ENCODE data around the gene SKI. TPM values are rescaled to one million over a fixed set of nuclear protein-coding genes. Genes with fewer than 3 reads are reported as not detected.

Gene SKI
- total RNA-seq, 2 experiments from 2014 or later = 286 to 324 TPM

DNA sequence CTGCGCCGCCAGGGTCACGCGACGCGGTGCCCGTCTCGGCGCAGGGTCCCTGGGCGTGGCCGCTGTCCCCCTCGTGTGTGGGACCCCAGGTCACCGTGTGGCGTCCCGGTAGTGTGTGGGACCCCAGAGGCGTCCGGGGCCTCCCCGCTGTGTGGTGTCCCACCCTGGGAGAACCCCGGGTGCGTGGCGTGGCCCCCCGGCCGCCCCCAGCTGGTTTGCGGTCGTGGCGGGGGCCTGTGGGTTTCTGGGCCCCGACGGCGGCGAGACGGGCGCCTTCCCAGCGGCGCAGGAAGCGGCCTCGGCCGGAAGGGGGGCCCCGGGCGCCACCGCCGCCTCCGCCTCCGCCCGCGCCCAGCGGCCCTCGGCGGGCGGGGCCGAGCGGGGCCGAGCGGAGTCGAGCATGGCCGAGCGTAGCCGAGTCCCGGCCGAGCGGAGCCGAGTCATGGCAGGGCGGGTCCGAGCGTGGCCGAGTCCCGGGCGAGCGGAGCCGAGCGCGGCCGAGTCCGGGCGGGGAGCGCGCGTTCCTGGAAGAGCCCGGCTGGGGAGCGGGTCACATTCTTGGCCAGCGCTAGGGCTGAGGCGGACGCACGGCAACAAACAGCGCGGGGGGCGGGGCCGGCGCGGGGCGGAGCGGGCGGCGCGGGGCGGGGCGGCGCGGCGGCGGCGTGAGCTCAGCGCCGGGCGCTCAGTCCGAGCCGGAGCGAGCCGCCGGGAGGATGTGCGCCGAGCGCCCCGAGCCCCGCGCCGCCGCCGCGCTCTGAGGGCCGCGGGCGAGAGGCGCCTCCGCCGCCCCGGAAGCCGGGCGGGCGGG lies 568 bp upstream of the SKI start:
- H3K36me3 Mint-ChIP-seq (ENCODE audit: low read depth) = peaks cover 40% of the 10 kb centered on the region
- peaks cover 16% of the 10 kb centered on the region for H3K27me3 Mint-ChIP-seq
- Histone ChIP-seq H3K27ac (ENCODE audit: low read depth in 1 of 2, low read length in 2 of 2) (peak overlapping the region in 1 of 2 donors; percentile 46), H3K27me3 (ENCODE audit: control insufficient read depth in 1 of 2, insufficient read depth in 2 of 2, low read length in 2 of 2) (no peaks in the 10 kb centered on the region), H3K36me3 (ENCODE audit: insufficient read depth, low read length) (no peaks in the 10 kb centered on the region), H3K4me1 (ENCODE audit: insufficient read depth, low read length) (peaks cover 50% of the 10 kb centered on the region), H3K9me3 (ENCODE audit: control insufficient read depth in 1 of 2, insufficient read depth in 1 of 2, low read length in 2 of 2) (no peaks in the 10 kb centered on the region), H3K4me3 (ENCODE audit: low read length) (peak overlapping the region; percentile 26)
- POLR2A ChIA-PET = interaction anchor here (0.5 to 9.7 kb wide), 19 partner anchors 9 to 164 kb away, joined by 3 to 197 read pairs (median 7); partner anchors contain the start of genes FAAP20, MORN1 and RER1
- no peaks in the 10 kb centered on the region for H3K9me3 Mint-ChIP-seq
- peak overlapping the region; percentile 88 for H3K4me3 Mint-ChIP-seq
- TF ChIP-seq, protein P1, sequence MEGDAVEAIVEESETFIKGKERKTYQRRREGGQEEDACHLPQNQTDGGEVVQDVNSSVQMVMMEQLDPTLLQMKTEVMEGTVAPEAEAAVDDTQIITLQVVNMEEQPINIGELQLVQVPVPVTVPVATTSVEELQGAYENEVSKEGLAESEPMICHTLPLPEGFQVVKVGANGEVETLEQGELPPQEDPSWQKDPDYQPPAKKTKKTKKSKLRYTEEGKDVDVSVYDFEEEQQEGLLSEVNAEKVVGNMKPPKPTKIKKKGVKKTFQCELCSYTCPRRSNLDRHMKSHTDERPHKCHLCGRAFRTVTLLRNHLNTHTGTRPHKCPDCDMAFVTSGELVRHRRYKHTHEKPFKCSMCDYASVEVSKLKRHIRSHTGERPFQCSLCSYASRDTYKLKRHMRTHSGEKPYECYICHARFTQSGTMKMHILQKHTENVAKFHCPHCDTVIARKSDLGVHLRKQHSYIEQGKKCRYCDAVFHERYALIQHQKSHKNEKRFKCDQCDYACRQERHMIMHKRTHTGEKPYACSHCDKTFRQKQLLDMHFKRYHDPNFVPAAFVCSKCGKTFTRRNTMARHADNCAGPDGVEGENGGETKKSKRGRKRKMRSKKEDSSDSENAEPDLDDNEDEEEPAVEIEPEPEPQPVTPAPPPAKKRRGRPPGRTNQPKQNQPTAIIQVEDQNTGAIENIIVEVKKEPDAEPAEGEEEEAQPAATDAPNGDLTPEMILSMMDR (IDR thresholded peaks at IDR 0.05) = no peak
- DNase-seq (peak; percentile 86 to 98 (median 94)), ATAC-seq (ENCODE audit: poor library complexity) (peak; percentile 70)
- H3K4me1 Mint-ChIP-seq (ENCODE audit: low read depth) = peaks cover 23% of the 10 kb centered on the region
- CTCF ChIA-PET = interaction anchor here (1.2 kb wide), 1 partner anchor 33 kb away, joined by 3 read pairs; the partner anchor contains the start of gene FAAP20
- peak overlapping the region; percentile 82 for H3K27ac Mint-ChIP-seq
- intact Hi-C loops (cut with DNase I, micrococcal nuclease) = loop anchor here in 1 of 2 experiments (1.0 to 2.0 kb wide), 2 partner anchors 21 to 73 kb away; no protein-coding TSS in a partner anchor

- H3K4me1 Mint-ChIP-seq (ENCODE audit: low read depth) = peaks cover 33% of the 10 kb centered on the region
- ATAC-seq (ENCODE audit: poor library complexity) (no peak), DNase-seq (peak in 5 of 14 experiments; percentile 40 to 64 (median 42))
- POLR2A ChIA-PET = interaction anchor here (0.9 to 9.7 kb wide), 18 partner anchors 10 to 320 kb away, joined by 3 to 197 read pairs (median 7); partner anchors contain the start of genes FAAP20, MORN1, PANK4 and RER1
- no peaks in the 10 kb centered on the region for H3K9me3 Mint-ChIP-seq
- peaks cover 61% of the 10 kb centered on the region for H3K4me1 ChIP-seq (ENCODE audit: insufficient read depth, low read length)
- TF ChIP-seq, protein P1 (IDR thresholded peaks at IDR 0.05) = no peak
- peak overlapping the region; percentile 99 for H3K4me3 Mint-ChIP-seq
- H3K27me3 ChIP-seq (ENCODE audit: control insufficient read depth in 1 of 2, insufficient read depth in 2 of 2, low read length in 2 of 2) = no peaks in the 10 kb centered on the region
- H3K27ac ChIP-seq (ENCODE audit: low read depth in 1 of 2, low read length in 2 of 2) = peak overlapping the region in 1 of 2 donors; percentile 92
- peak overlapping the region; percentile 100 for H3K27ac Mint-ChIP-seq
- H3K27me3 Mint-ChIP-seq = peaks cover 16% of the 10 kb centered on the region
- intact Hi-C loops (cut with DNase I, micrococcal nuclease) = loop anchor here in 1 of 2 experiments (2.0 kb wide), 1 partner anchor 72 kb away; no protein-coding TSS in a partner anchor
- peaks cover 49% of the 10 kb centered on the region for H3K36me3 Mint-ChIP-seq (ENCODE audit: low read depth)
- no peaks in the 10 kb centered on the region for H3K36me3 ChIP-seq (ENCODE audit: insufficient read depth, low read length)
- peak overlapping the region; percentile 95 for H3K4me3 ChIP-seq (ENCODE audit: low read length)
- CTCF ChIA-PET = interaction anchor here (1.0 to 6.3 kb wide), 4 partner anchors 16 to 153 kb away, joined by 3 to 25 read pairs (median 10); partner anchors contain the start of gene FAAP20
- H3K9me3 ChIP-seq (ENCODE audit: control insufficient read depth in 1 of 2, insufficient read depth in 1 of 2, low read length in 2 of 2) = no peaks in the 10 kb centered on the region
Measured at GRCh38 chr1:2228694-2229036, 546 bp downstream of the SKI start.

GRCh38 chr1:2229037-2229864 lies 1.1 kb downstream of the SKI start:
- H3K4me1 Mint-ChIP-seq (ENCODE audit: low read depth) = peaks cover 39% of the 10 kb centered on the region
- peaks cover 17% of the 10 kb centered on the region for H3K27me3 Mint-ChIP-seq
- DNase-seq (peak in 10 of 14 experiments; percentile 36 to 79 (median 57)), ATAC-seq (ENCODE audit: poor library complexity) (no peak)
- intact Hi-C loops (cut with DNase I, micrococcal nuclease) = loop anchor here in 1 of 2 experiments (2.0 kb wide), 1 partner anchor 72 kb away; no protein-coding TSS in a partner anchor
- CTCF ChIA-PET = interaction anchor here (1.0 to 6.3 kb wide), 5 partner anchors 16 to 153 kb away, joined by 3 to 25 read pairs (median 8); partner anchors contain the start of gene FAAP20
- H3K9me3 Mint-ChIP-seq = no peaks in the 10 kb centered on the region
- H3K4me3 Mint-ChIP-seq = peak overlapping the region; percentile 99
- H3K9me3 ChIP-seq (ENCODE audit: control insufficient read depth in 1 of 2, insufficient read depth in 1 of 2, low read length in 2 of 2) = no peaks in the 10 kb centered on the region
- TF ChIP-seq, protein P1 (IDR thresholded peaks at IDR 0.05) = no peak
- peaks cover 64% of the 10 kb centered on the region for H3K4me1 ChIP-seq (ENCODE audit: insufficient read depth, low read length)
- H3K36me3 Mint-ChIP-seq (ENCODE audit: low read depth) = peaks cover 55% of the 10 kb centered on the region
- H3K4me3 ChIP-seq (ENCODE audit: low read length) = peak overlapping the region; percentile 95
- POLR2A ChIA-PET = interaction anchor here (0.9 to 9.7 kb wide), 19 partner anchors 9 to 320 kb away, joined by 3 to 197 read pairs (median 7); partner anchors contain the start of genes FAAP20, MORN1, PANK4 and RER1
- peak overlapping the region; percentile 80 to 92 for H3K27ac ChIP-seq (ENCODE audit: low read depth in 1 of 2, low read length in 2 of 2)
- no peaks in the 10 kb centered on the region for H3K27me3 ChIP-seq (ENCODE audit: control insufficient read depth in 1 of 2, insufficient read depth in 2 of 2, low read length in 2 of 2)
- no peaks in the 10 kb centered on the region for H3K36me3 ChIP-seq (ENCODE audit: insufficient read depth, low read length)
- peak overlapping the region; percentile 100 for H3K27ac Mint-ChIP-seq

Data from CD4-positive, alpha-beta T cell (primary cell).